ENCODE data around the gene HS6ST3.

GRCh38 chr13:96044238-96044637 is 45.7 kb upstream of the HS6ST3 start:
- TF ChIP-seq EZH2phosphoT487 (IDR thresholded peaks at IDR 0.05; ENCODE audit: insufficient read depth, low read depth) (no peak), EZH2 (IDR thresholded peaks at IDR 0.05; ENCODE audit: insufficient read depth, poor library complexity, severe bottlenecking) (no peak)

Data from GM23248 (cell line).